OCI-LY1 (cell line): ENCODE data around the gene SUPT5H.

Experiments
- EZH2 ChIP-seq: fragments of 200-600 bp; sonication (generic), shearing (Covaris generic); IDR thresholded peaks from 2 replicates; pipeline ENCODE4 v1.8.0; 2017; ENCODE audit warnings: borderline replicate concordance, mixed run types, mild to moderate bottlenecking, antibody characterized with exemption, low read length, moderate library complexity, mixed read lengths
- TF ChIP-seq, protein P1 (sequence below): fragments of 200-600 bp; sonication (generic), shearing (Covaris generic); IDR thresholded peaks from 2 replicates; pipeline ENCODE4 v1.5.1; 2017; ENCODE audit warnings: mild to moderate bottlenecking, antibody characterized with exemption, low read length, moderate library complexity, mixed read lengths

GRCh38 chr19:39435499-39436349 lies 9.7 kb upstream of the SUPT5H start, which contains the start of gene RPS16:
- TF ChIP-seq, protein P1, sequence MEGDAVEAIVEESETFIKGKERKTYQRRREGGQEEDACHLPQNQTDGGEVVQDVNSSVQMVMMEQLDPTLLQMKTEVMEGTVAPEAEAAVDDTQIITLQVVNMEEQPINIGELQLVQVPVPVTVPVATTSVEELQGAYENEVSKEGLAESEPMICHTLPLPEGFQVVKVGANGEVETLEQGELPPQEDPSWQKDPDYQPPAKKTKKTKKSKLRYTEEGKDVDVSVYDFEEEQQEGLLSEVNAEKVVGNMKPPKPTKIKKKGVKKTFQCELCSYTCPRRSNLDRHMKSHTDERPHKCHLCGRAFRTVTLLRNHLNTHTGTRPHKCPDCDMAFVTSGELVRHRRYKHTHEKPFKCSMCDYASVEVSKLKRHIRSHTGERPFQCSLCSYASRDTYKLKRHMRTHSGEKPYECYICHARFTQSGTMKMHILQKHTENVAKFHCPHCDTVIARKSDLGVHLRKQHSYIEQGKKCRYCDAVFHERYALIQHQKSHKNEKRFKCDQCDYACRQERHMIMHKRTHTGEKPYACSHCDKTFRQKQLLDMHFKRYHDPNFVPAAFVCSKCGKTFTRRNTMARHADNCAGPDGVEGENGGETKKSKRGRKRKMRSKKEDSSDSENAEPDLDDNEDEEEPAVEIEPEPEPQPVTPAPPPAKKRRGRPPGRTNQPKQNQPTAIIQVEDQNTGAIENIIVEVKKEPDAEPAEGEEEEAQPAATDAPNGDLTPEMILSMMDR = no peak
- TF ChIP-seq EZH2 = no peak
